ENCODE results near the gene AMD1. TPM values are rescaled to one million over a fixed set of nuclear protein-coding genes. Genes with fewer than 3 reads are reported as not detected.

The AMD1 gene
- total RNA-seq, 3 donors from 2014 or later (not counting 1 experiment from before 2014, with no cell fraction given): 109 to 175 (median 113) TPM

DNA sequence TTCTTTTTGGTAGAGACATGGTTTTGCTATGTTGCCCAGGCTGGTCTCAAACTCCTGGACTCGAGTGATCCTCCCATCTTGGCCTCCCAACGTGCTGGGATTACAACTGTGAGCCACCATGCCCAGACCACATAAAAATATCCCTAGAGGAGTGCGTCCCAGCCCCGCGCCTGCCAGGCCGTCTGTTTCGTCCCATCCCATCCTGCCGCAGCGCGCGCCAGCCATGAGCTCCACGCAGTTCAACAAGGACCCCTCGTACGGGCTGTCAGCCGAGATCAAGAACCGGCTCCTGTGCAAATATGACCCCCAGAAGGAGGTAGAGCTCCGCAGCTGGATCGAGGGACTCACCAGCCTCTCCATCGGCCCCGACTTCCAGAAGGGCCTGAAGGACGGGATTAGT lies 16.6 kb upstream of the AMD1 start:
- no peak overlapping the region for H3K27ac ChIP-seq (ENCODE audit: low read length)
- no peaks in the 10 kb centered on the region for H3K9me3 ChIP-seq (ENCODE audit: control insufficient read depth, insufficient read depth, low read length)
- TF ChIP-seq, protein P1, sequence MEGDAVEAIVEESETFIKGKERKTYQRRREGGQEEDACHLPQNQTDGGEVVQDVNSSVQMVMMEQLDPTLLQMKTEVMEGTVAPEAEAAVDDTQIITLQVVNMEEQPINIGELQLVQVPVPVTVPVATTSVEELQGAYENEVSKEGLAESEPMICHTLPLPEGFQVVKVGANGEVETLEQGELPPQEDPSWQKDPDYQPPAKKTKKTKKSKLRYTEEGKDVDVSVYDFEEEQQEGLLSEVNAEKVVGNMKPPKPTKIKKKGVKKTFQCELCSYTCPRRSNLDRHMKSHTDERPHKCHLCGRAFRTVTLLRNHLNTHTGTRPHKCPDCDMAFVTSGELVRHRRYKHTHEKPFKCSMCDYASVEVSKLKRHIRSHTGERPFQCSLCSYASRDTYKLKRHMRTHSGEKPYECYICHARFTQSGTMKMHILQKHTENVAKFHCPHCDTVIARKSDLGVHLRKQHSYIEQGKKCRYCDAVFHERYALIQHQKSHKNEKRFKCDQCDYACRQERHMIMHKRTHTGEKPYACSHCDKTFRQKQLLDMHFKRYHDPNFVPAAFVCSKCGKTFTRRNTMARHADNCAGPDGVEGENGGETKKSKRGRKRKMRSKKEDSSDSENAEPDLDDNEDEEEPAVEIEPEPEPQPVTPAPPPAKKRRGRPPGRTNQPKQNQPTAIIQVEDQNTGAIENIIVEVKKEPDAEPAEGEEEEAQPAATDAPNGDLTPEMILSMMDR (IDR thresholded peaks at IDR 0.05): no peak
- intact Hi-C loops (cut with micrococcal nuclease): no loop called here
- DNase-seq: no peak
- no peaks in the 10 kb centered on the region for H3K27me3 ChIP-seq (ENCODE audit: control insufficient read depth, insufficient read depth, low read length)
- H3K36me3 ChIP-seq (ENCODE audit: control insufficient read depth, insufficient read depth, low read length): no peaks in the 10 kb centered on the region
- Mint-ChIP-seq H3K27me3 (ENCODE audit: low read depth in 2 of 2) (no peaks in the 10 kb centered on the region), H3K36me3 (no peaks in the 10 kb centered on the region), H3K4me1 (peaks cover 0 to 6% of the 10 kb centered on the region in 2 donors), H3K9me3 (no peaks in the 10 kb centered on the region), H3K27ac (no peak overlapping the region), H3K4me3 (no peak overlapping the region)
- peaks cover 11% of the 10 kb centered on the region for H3K4me1 ChIP-seq (ENCODE audit: control insufficient read depth, insufficient read depth, low read length)
- 98% methylated on average over 21 of the region's 21 CpGs for WGBS (ENCODE audit: insufficient coverage)
- no peak overlapping the region for H3K4me3 ChIP-seq (ENCODE audit: low read length)
- no peak for ATAC-seq

DNA sequence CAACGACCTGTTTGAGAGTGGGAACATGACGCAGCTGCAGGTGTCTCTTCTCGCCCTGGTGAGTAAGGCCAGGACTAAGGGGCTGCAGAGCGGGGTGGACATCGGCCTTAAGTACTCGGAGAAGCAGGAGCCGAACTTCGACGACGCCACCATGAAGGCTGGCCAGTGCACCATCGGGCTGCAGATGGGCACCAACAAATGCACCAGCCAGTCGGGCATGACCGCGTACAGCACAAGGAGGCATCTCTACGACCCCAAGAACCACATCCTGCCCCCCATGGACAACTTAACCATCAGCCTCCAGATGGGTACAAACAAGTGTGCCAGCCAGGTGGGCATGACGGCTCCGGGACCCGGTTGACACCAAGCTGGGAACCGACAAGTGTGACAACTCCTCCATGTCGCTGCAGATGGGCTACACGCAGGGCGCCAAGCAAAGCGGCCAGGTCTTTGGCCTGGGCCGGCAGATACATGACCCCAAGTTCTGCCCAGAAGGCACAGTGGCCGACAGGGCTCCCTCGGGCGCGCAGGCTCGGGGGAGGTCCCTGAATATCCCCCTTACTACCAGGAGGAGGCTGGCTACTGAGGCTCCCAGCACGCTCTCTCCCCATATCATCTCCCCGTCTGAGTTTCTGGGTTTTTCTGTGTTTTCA lies 15.9 kb upstream of the AMD1 start:
- H3K36me3 Mint-ChIP-seq: no peaks in the 10 kb centered on the region
- H3K27ac Mint-ChIP-seq: peak overlapping the region in 1 of 2 donors; percentile 37
- Histone ChIP-seq H3K9me3 (ENCODE audit: control insufficient read depth, insufficient read depth, low read length) (no peaks in the 10 kb centered on the region), H3K27me3 (ENCODE audit: control insufficient read depth, insufficient read depth, low read length) (no peaks in the 10 kb centered on the region), H3K4me1 (ENCODE audit: control insufficient read depth, insufficient read depth, low read length) (peaks cover 11% of the 10 kb centered on the region), H3K4me3 (ENCODE audit: low read length) (no peak overlapping the region), H3K36me3 (ENCODE audit: control insufficient read depth, insufficient read depth, low read length) (no peaks in the 10 kb centered on the region), H3K27ac (ENCODE audit: low read length) (no peak overlapping the region)
- peaks cover 0 to 6% of the 10 kb centered on the region in 2 donors for H3K4me1 Mint-ChIP-seq
- no peak overlapping the region for H3K4me3 Mint-ChIP-seq
- H3K9me3 Mint-ChIP-seq: no peaks in the 10 kb centered on the region
- intact Hi-C loops (cut with micrococcal nuclease): no loop called here
- no peaks in the 10 kb centered on the region for H3K27me3 Mint-ChIP-seq (ENCODE audit: low read depth in 2 of 2)
- ATAC-seq: no peak
- WGBS (ENCODE audit: insufficient coverage): 94% methylated on average over 31 of the region's 31 CpGs
- no peak for DNase-seq
- TF ChIP-seq, protein P1 (IDR thresholded peaks at IDR 0.05): no peak

DNA sequence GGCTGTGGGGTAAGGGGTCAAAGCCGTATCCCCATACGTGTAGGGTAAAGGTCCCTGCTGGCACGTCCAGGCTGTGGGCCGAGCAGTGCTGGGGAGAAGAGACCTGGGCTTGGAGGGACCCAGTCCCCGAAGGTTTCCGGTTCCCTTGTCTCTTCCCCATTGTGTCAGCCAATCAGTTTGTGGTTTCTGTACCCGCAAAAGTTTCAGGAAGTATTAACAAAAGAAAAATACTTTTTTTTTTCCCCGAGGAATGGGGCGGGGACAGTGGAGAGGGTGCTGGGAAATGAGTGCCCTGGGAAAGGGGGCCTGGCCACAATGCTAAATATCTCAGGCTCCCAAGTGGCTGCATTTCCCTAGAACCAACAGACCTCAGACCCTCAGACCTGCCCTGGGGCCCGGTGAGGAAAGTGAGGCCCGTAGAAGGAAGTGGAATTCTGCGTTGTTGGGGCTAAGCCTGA lies 15.2 kb upstream of the AMD1 start:
- Mint-ChIP-seq H3K9me3 (no peaks in the 10 kb centered on the region), H3K27me3 (ENCODE audit: low read depth in 2 of 2) (no peaks in the 10 kb centered on the region), H3K4me1 (peaks cover 0 to 6% of the 10 kb centered on the region in 2 donors), H3K36me3 (no peaks in the 10 kb centered on the region), H3K4me3 (no peak overlapping the region), H3K27ac (peak overlapping the region in 1 of 2 donors; percentile 37)
- 30% methylated on average over 9 of the region's 12 CpGs for WGBS (ENCODE audit: insufficient coverage)
- H3K9me3 ChIP-seq (ENCODE audit: control insufficient read depth, insufficient read depth, low read length): no peaks in the 10 kb centered on the region
- H3K27ac ChIP-seq (ENCODE audit: low read length): no peak overlapping the region
- no peaks in the 10 kb centered on the region for H3K36me3 ChIP-seq (ENCODE audit: control insufficient read depth, insufficient read depth, low read length)
- intact Hi-C loops (cut with micrococcal nuclease): no loop called here
- peaks cover 11% of the 10 kb centered on the region for H3K4me1 ChIP-seq (ENCODE audit: control insufficient read depth, insufficient read depth, low read length)
- TF ChIP-seq, protein P1 (IDR thresholded peaks at IDR 0.05): no peak
- peak overlapping the region; percentile 29 for H3K4me3 ChIP-seq (ENCODE audit: low read length)
- ATAC-seq (peak in 1 of 3 donors; percentile 46), DNase-seq (no peak)
- no peaks in the 10 kb centered on the region for H3K27me3 ChIP-seq (ENCODE audit: control insufficient read depth, insufficient read depth, low read length)

DNA sequence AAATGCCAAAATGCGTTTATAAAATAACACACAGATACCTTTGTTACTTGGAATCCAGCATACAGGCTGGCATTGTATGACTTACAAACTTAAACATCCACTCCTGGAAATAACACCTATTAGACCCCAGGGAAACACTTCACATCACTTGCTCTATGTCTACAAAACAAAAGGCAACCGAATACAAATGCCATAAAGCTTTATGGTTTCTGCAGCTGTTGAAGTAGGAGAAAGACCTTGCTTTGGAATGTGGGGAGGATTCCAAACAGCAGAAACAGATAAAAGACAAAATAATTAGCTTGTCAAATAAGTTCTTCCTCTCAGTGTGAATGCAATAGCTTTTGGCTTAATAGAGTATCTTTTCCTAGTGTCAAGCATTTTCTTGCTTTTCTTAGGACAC lies 9.8 kb upstream of the AMD1 start:
- no peak for ATAC-seq
- H3K4me1 Mint-ChIP-seq: no peaks in the 10 kb centered on the region
- H3K9me3 Mint-ChIP-seq: no peaks in the 10 kb centered on the region
- intact Hi-C loops (cut with micrococcal nuclease): no loop called here
- Histone ChIP-seq H3K4me1 (ENCODE audit: control insufficient read depth, insufficient read depth, low read length) (peaks cover 2% of the 10 kb centered on the region), H3K4me3 (ENCODE audit: low read length) (no peak overlapping the region), H3K36me3 (ENCODE audit: control insufficient read depth, insufficient read depth, low read length) (no peaks in the 10 kb centered on the region), H3K27ac (ENCODE audit: low read length) (no peak overlapping the region), H3K9me3 (ENCODE audit: control insufficient read depth, insufficient read depth, low read length) (no peaks in the 10 kb centered on the region), H3K27me3 (ENCODE audit: control insufficient read depth, insufficient read depth, low read length) (no peaks in the 10 kb centered on the region)
- TF ChIP-seq, protein P1 (IDR thresholded peaks at IDR 0.05): no peak
- H3K36me3 Mint-ChIP-seq: no peaks in the 10 kb centered on the region
- DNase-seq: no peak
- H3K4me3 Mint-ChIP-seq: no peak overlapping the region
- no peaks in the 10 kb centered on the region for H3K27me3 Mint-ChIP-seq (ENCODE audit: low read depth in 2 of 2)
- H3K27ac Mint-ChIP-seq: no peak overlapping the region
- WGBS (ENCODE audit: insufficient coverage): 83% methylated on average over 1 of the region's 2 CpGs

All from natural killer cell (primary cell).